HCT116 (cell line): ENCODE results near the gene ITGBL1. TPM values are rescaled to one million over a fixed set of nuclear protein-coding genes. Genes with fewer than 3 reads are reported as not detected.

Source experiments
- ATAC-seq: fragments of 200-7000 bp; cut with Tn5 transposase; 2 replicates; pipeline ENCODE4 v1.9.1; 2020; ENCODE audit warnings: mild to moderate bottlenecking, moderate library complexity
- BruUV-seq: library from RNA; stranded (reverse); fragments of 400-500 nt; replicated peaks from 2 replicates; lab custom pipeline; 2021; lab: Mats Ljungman, UMichigan
- CTCF ChIA-PET: fragments of 300-600 bp; sonication (Branson Sonifier 250); formaldehyde crosslinking; loops from one replicate; lab custom pipeline; 2021; ENCODE audit warnings: antibody characterized with exemption; lab: Charles Lee
- POLR2A ChIA-PET: fragments of 300-600, 350-600 bp; sonication (Branson Sonifier 250); formaldehyde crosslinking; loops from one replicate; lab custom pipeline; 2021; ENCODE audit warnings: antibody characterized with exemption; lab: Charles Lee
- RAD21 ChIA-PET, 2 experiments: fragments of 300-600 bp; sonication (Branson Sonifier 250); formaldehyde crosslinking; loops; one replicate each; lab custom pipeline; 2023; ENCODE audit warnings: low total read pairs in 2 of 2; ENCODE audit not compliant: uncharacterized antibody in 2 of 2, unreplicated experiment in 2 of 2, low non-redundant PET in 1 of 2; lab: Charles Lee
- DNase-seq: peaks from one replicate; pipeline ENCODE4 v3.0.0-alpha.2; 2010; ENCODE audit warnings: low read depth, low spot score
- H2AFZ ChIP-seq: fragments of 200-600 bp; shearing (Covaris generic), sonication (generic); 2 replicates; pipeline ENCODE4 v1.6.1; 2017; ENCODE audit warnings: low read depth, mixed run types, mixed read lengths, antibody characterized with exemption, low read length; ENCODE audit not compliant: poor library complexity, severe bottlenecking
- H3K27ac ChIP-seq: 2 replicates; pipeline ENCODE4 v1.5.1; 2012; ENCODE audit warnings: low read depth, low read length
- H3K27me3 ChIP-seq: fragments of 200-600 bp; sonication (generic); 2 replicates; pipeline ENCODE4 v1.6.1; 2016; ENCODE audit warnings: mixed run types, low read length, mixed read lengths; ENCODE audit not compliant: insufficient read depth
- H3K36me3 ChIP-seq, 2 experiments: fragments of 200-500 bp in 1 of 2; fragments of 200-600 bp in 1 of 2; sonication (Bioruptor generic) in 1 of 2; sonication (generic) in 1 of 2; 2 replicates each; pipeline versions ENCODE4 v1.5.1 to v1.6.1; 2014 to 2016; ENCODE audit warnings: low read length in 2 of 2, inconsistent platforms in 1 of 2, mixed read lengths in 1 of 2, mixed run types in 1 of 2; ENCODE audit not compliant: insufficient read depth in 2 of 2, control insufficient read depth in 1 of 2
- H3K4me1 ChIP-seq, 2 experiments: fragments of 200-600 bp in 1 of 2; sonication (generic) in 1 of 2; 2 replicates each; pipeline versions ENCODE4 v1.5.1 to v1.6.1; 2012 to 2017; ENCODE audit warnings: low read length in 2 of 2, inconsistent platforms in 1 of 2, mild to moderate bottlenecking in 1 of 2, mixed read lengths in 1 of 2, mixed run types in 1 of 2, moderate library complexity in 1 of 2; ENCODE audit not compliant: insufficient read depth in 2 of 2, control insufficient read depth in 1 of 2
- H3K4me2 ChIP-seq: fragments of 200-600 bp; sonication (generic); 2 replicates; pipeline ENCODE4 v1.6.1; 2017; ENCODE audit warnings: mixed run types, low read length, mixed read lengths
- H3K4me3 ChIP-seq, 2 experiments: fragments of 200-600 bp in 1 of 2; sonication (generic) in 1 of 2; replicated peaks in 1 of 2; 2 replicates each; pipeline ENCODE4 v1.5.1; 2011 to 2016; ENCODE audit warnings: low read length in 2 of 2, control low read depth in 1 of 2, low read depth in 1 of 2, mild to moderate bottlenecking in 1 of 2, mixed read lengths in 1 of 2, mixed run types in 1 of 2
- H3K79me2 ChIP-seq: fragments of 200-600 bp; sonication (generic); 2 replicates; pipeline ENCODE4 v1.6.1; 2017; ENCODE audit warnings: mild to moderate bottlenecking, mixed run types, low read length, moderate library complexity, mixed read lengths; ENCODE audit not compliant: insufficient read depth
- H3K9ac ChIP-seq: fragments of 200-600 bp; sonication (generic); 2 replicates; pipeline ENCODE4 v1.6.1; 2016; ENCODE audit warnings: low read length, mixed read lengths
- H3K9me2 ChIP-seq: fragments of 200-600 bp; sonication (generic), shearing (Covaris generic); 2 replicates; pipeline ENCODE4 v1.6.1; 2017; ENCODE audit warnings: mixed run types, mild to moderate bottlenecking, moderate library complexity; ENCODE audit not compliant: insufficient read depth
- H3K9me3 ChIP-seq, 2 experiments: fragments of 200-500 bp in 1 of 2; fragments of 200-600 bp in 1 of 2; sonication (Bioruptor generic) in 1 of 2; sonication (generic) in 1 of 2; 2 replicates each; pipeline ENCODE4 v1.6.1; 2014 to 2017; ENCODE audit warnings: low read length in 2 of 2, mixed read lengths in 2 of 2, inconsistent platforms in 1 of 2, low read depth in 1 of 2, mild to moderate bottlenecking in 1 of 2, mixed run types in 1 of 2, moderate library complexity in 1 of 2; ENCODE audit not compliant: control insufficient read depth in 1 of 2, insufficient read depth in 1 of 2
- H4K20me1 ChIP-seq: fragments of 200-600 bp; sonication (generic), shearing (Covaris generic); 2 replicates; pipeline ENCODE4 v1.6.1; 2017; ENCODE audit warnings: mixed run types, mild to moderate bottlenecking, moderate library complexity; ENCODE audit not compliant: insufficient read depth
- ATF3 ChIP-seq: IDR thresholded peaks from 2 replicates; pipeline ENCODE4 v1.6.1; 2012
- CEBPB ChIP-seq: IDR thresholded peaks from 2 replicates; pipeline ENCODE4 v1.6.1; 2012; ENCODE audit warnings: low read depth
- CTCF ChIP-seq, 3 experiments: fragments of 200-600 bp in 1 of 3; sonication (generic) in 1 of 3; IDR thresholded peaks in 2 of 3; conservative IDR thresholded peaks in 1 of 3; 2 replicates each; pipeline ENCODE4 v1.5.1; 2012 to 2017; ENCODE audit warnings: low read depth in 2 of 3, low read length in 2 of 3, antibody characterized with exemption in 1 of 3, borderline replicate concordance in 1 of 3, control low read depth in 1 of 3, mild to moderate bottlenecking in 1 of 3, mixed read lengths in 1 of 3, mixed run types in 1 of 3, moderate library complexity in 1 of 3; ENCODE audit not compliant: insufficient read depth in 1 of 3
- EGR1 ChIP-seq: IDR thresholded peaks from 2 replicates; pipeline ENCODE4 v1.6.1; 2012; ENCODE audit warnings: low read depth
- EZH2 ChIP-seq: fragments of 200-600 bp; sonication (generic); IDR thresholded peaks from 2 replicates; pipeline ENCODE4 v1.6.1; 2017; ENCODE audit warnings: antibody characterized with exemption, mixed run types
- EZH2phosphoT487 ChIP-seq: fragments of 200-600 bp; IDR thresholded peaks from 2 replicates; pipeline ENCODE4 v1.6.1; 2018; ENCODE audit warnings: antibody characterized with exemption, borderline replicate concordance
- FOSL1 ChIP-seq: IDR thresholded peaks from 2 replicates; pipeline ENCODE4 v1.6.1; 2012; ENCODE audit warnings: low read depth
- JUND ChIP-seq: IDR thresholded peaks from 2 replicates; pipeline ENCODE4 v1.6.1; 2012
- POLR2A ChIP-seq: IDR thresholded peaks from 2 replicates; pipeline ENCODE4 v1.7.0; 2011; ENCODE audit warnings: borderline replicate concordance; ENCODE audit not compliant: insufficient read depth, insufficient read length; ENCODE audit errors: extremely low read depth
- POLR2AphosphoS5 ChIP-seq: IDR thresholded peaks from 2 replicates; pipeline ENCODE4 v1.6.1; 2011; ENCODE audit warnings: mild to moderate bottlenecking, low read depth, low read length, moderate library complexity
- RAD21 ChIP-seq: IDR thresholded peaks from 2 replicates; pipeline ENCODE4 v1.6.1; 2012; ENCODE audit warnings: low read depth, mild to moderate bottlenecking
- REST ChIP-seq: IDR thresholded peaks from 2 replicates; pipeline ENCODE4 v1.6.1; 2012; ENCODE audit warnings: low read depth
- SIN3A ChIP-seq: IDR thresholded peaks from 2 replicates; pipeline ENCODE4 v1.6.1; 2012; ENCODE audit warnings: low read depth
- SP1 ChIP-seq: IDR thresholded peaks from 2 replicates; pipeline ENCODE4 v1.6.1; 2012; ENCODE audit warnings: low read depth
- SRF ChIP-seq: IDR thresholded peaks from 2 replicates; pipeline ENCODE4 v1.6.1; 2012; ENCODE audit warnings: low read depth
- ZFX ChIP-seq: fragments of 450-650 bp; IDR thresholded peaks from 2 replicates; pipeline ENCODE4 v1.6.1; 2017
- ZNF274 ChIP-seq: fragments of 200-500 bp; sonication (Bioruptor generic); IDR thresholded peaks from 2 replicates; pipeline ENCODE4 v1.6.1; 2014; ENCODE audit warnings: mild to moderate bottlenecking, low read depth, low read length, inconsistent platforms
- intact Hi-C: fragments of 100-400 bp; cut with micrococcal nuclease; formaldehyde crosslinking; loops from 2 replicates; pipeline ENCODE4 v1.10.0; 2022
- total RNA-seq: library from RNA; stranded (reverse); gene quantifications from one replicate; pipeline ENCODE4 v1.2.1, GENCODE V29; 2021; ENCODE audit not compliant: unreplicated experiment

The ITGBL1 gene
- total RNA-seq, 1 experiment from 2014 or later: 0.66 TPM

GRCh38 chr13:101690871-101691270 is 238.4 kb downstream of the ITGBL1 start:
- H4K20me1 ChIP-seq: no peaks in the 10 kb centered on the region
- DNase-seq: no peak
- intact Hi-C loops: no loop called here
- no peaks in the 10 kb centered on the region for H3K4me1 ChIP-seq
- ChIA-PET RAD21 (no interaction called here), POLR2A (no interaction called here), CTCF (no interaction called here)
- no peak for ATAC-seq
- H3K9me2 ChIP-seq: no peaks in the 10 kb centered on the region
- no peaks in the 10 kb centered on the region for H3K36me3 ChIP-seq
- H3K9me3 ChIP-seq: peaks cover 0 to 4% of the 10 kb centered on the region in 2 experiments; a peak in 2 of 4 replicates
- no peak overlapping the region for H3K27ac ChIP-seq
- H3K4me3 ChIP-seq: no peak overlapping the region
- no peak overlapping the region for H3K9ac ChIP-seq
- no peaks in the 10 kb centered on the region for H3K79me2 ChIP-seq
- no TSS peak for BruUV-seq
- no peak overlapping the region for H2AFZ ChIP-seq
- no peaks in the 10 kb centered on the region for H3K27me3 ChIP-seq
- H3K4me2 ChIP-seq: no peak overlapping the region
- TF ChIP-seq SIN3A: no peak
- no peak for TF ChIP-seq EZH2
- TF ChIP-seq POLR2AphosphoS5: no peak
- no peak for TF ChIP-seq ZFX
- no peak for TF ChIP-seq FOSL1
- TF ChIP-seq REST: no peak
- no peak for TF ChIP-seq RAD21
- no peak for TF ChIP-seq ZNF274
- TF ChIP-seq SP1: no peak
- no peak for TF ChIP-seq EZH2phosphoT487
- TF ChIP-seq SRF: no peak
- no peak for TF ChIP-seq EGR1
- no peak for TF ChIP-seq CEBPB
- no peak for TF ChIP-seq CTCF (IDR thresholded peaks at IDR 0.05 in 2 of 3, conservative IDR thresholded peaks at IDR 0.05 in 1 of 3; ENCODE audit: borderline replicate concordance in 1 of 3, insufficient read depth in 1 of 3, low read depth in 2 of 3, low read length in 2 of 3)
- no peak for TF ChIP-seq ATF3
- no peak for TF ChIP-seq POLR2A
- no peak for TF ChIP-seq JUND
